Body of pancreas (tissue), 4 donors: ENCODE results near the gene MYO9B.

ENCODE experiments used
- POLR2A ChIP-seq, 3 donors: fragments of 450-650 bp; IDR thresholded peaks; one replicate each; pipeline ENCODE4 v1.6.1; 2016; ENCODE audit warnings: antibody characterized with exemption in 3 of 3, mild to moderate bottlenecking in 2 of 3
- TF ChIP-seq, protein P1 (sequence below), 7 experiments: fragments of 450-650 bp in 4 of 7; fragments of 200-600 bp in 3 of 7; sonication (generic) in 3 of 7; IDR thresholded peaks; one replicate each; pipeline ENCODE4 v1.5.1; 2016 to 2019; ENCODE audit warnings: antibody characterized with exemption in 7 of 7

DNA sequence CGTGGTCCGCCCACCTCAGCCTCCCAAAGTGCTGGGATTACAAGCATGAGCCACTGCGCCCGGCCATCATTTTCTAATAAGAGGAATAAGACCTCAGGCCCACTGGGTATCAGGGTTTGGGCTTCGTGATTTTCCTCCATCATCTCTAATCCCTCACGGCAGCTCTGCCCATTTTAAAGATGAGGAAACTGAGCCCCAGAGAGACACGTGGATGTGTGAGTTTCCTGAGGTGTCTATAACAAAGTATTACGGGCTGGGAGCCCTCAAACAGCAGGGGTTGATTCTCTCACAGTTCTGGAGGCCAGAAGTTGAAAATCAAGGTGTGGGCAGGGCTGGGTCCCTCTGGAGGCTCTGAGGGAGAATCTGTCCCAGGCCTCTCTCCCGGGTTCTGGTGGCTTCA, 33.7 kb downstream of the MYO9B start:
- TF ChIP-seq POLR2A (IDR thresholded peaks at IDR 0.05) = no peak
- TF ChIP-seq, protein P1, sequence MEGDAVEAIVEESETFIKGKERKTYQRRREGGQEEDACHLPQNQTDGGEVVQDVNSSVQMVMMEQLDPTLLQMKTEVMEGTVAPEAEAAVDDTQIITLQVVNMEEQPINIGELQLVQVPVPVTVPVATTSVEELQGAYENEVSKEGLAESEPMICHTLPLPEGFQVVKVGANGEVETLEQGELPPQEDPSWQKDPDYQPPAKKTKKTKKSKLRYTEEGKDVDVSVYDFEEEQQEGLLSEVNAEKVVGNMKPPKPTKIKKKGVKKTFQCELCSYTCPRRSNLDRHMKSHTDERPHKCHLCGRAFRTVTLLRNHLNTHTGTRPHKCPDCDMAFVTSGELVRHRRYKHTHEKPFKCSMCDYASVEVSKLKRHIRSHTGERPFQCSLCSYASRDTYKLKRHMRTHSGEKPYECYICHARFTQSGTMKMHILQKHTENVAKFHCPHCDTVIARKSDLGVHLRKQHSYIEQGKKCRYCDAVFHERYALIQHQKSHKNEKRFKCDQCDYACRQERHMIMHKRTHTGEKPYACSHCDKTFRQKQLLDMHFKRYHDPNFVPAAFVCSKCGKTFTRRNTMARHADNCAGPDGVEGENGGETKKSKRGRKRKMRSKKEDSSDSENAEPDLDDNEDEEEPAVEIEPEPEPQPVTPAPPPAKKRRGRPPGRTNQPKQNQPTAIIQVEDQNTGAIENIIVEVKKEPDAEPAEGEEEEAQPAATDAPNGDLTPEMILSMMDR (IDR thresholded peaks at IDR 0.05) = no peak
